Breast epithelium (tissue), 3 donors: ENCODE data around the gene LRRC51.

Source experiments
- POLR2A ChIP-seq: fragments of 450-650 bp; IDR thresholded peaks from one replicate; pipeline ENCODE4 v1.6.1; 2016; ENCODE audit warnings: antibody characterized with exemption, mild to moderate bottlenecking, moderate library complexity
- TF ChIP-seq, protein P1 (sequence below), 3 donors: fragments of 450-650 bp; IDR thresholded peaks; one replicate each; pipeline ENCODE4 v1.5.1; 2016 to 2017; ENCODE audit warnings: antibody characterized with exemption in 3 of 3, mild to moderate bottlenecking in 3 of 3, moderate library complexity in 3 of 3

DNA sequence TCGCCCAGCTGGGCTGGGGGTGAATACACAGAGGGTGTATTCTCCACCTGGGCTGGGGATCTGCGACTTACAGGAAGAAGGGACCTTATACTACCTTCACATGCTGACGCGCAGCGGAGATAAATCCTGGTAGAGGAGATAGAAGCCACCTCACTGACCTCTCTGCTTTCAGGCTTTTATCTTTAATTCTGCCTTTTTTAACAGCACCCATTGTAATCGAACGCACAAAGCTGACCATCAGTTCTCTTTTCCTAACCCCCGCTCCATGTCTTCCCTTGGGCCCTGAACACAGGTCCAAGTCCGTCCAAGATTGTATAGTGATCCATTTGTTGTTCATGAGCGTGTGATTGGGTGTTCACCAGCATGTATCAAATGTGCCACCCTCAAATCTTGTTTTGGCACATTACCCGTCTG, 23.1 kb downstream of the LRRC51 start:
- no peak for TF ChIP-seq POLR2A
- TF ChIP-seq, protein P1, sequence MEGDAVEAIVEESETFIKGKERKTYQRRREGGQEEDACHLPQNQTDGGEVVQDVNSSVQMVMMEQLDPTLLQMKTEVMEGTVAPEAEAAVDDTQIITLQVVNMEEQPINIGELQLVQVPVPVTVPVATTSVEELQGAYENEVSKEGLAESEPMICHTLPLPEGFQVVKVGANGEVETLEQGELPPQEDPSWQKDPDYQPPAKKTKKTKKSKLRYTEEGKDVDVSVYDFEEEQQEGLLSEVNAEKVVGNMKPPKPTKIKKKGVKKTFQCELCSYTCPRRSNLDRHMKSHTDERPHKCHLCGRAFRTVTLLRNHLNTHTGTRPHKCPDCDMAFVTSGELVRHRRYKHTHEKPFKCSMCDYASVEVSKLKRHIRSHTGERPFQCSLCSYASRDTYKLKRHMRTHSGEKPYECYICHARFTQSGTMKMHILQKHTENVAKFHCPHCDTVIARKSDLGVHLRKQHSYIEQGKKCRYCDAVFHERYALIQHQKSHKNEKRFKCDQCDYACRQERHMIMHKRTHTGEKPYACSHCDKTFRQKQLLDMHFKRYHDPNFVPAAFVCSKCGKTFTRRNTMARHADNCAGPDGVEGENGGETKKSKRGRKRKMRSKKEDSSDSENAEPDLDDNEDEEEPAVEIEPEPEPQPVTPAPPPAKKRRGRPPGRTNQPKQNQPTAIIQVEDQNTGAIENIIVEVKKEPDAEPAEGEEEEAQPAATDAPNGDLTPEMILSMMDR (IDR thresholded peaks at IDR 0.05) = peak in 1 of 3 donors; percentile 1
